ENCODE results near the gene LRRC1.
"Not testable (repeated sequence)": the region's sequence is repeated elsewhere in the genome, so short reads cannot be mapped to it uniquely, and the experiment has no call there.

LRRC1 gene

DNA sequence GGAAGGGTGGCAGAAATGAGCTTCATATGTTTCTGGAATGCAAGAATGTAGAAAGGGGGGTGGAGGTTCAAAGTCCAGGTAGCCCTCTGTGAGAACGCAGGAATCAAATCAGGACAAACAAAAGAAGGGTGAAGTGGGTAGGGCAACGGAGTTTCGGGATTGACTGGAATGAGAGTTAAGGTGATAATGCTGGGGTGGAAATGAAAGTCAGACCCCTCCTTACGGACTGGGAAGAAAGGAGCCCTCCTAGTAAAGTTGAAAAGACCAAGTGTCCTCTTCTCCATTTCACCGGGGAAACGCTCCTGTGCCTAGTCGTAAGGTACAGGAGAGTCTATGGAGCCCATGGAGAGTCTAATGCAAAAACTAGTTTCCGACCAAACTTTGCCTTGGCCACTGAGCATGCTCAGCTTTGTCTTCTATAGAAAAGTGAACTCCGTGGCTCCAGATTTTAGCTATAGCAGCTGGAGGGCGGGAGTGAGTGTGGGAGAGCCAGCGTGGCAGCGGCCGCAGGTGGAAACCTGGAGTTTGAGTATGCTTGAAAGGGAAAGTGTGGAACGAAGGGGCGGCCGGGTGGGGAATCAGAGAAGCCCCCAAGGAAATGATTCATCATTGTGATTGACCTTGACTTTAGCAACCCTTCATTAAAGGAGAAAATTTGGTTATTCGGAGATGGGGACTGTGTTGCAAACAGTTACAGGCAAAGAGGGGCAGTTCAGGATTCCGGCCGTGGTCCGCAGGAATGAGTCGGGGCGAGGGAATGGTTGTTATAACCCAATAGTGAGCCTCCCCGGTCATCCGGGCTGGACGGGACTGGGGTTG lies 1.3 kb upstream of the LRRC1 start:
- DNase-seq = peak; percentile 24 to 40 (median 36)

DNA sequence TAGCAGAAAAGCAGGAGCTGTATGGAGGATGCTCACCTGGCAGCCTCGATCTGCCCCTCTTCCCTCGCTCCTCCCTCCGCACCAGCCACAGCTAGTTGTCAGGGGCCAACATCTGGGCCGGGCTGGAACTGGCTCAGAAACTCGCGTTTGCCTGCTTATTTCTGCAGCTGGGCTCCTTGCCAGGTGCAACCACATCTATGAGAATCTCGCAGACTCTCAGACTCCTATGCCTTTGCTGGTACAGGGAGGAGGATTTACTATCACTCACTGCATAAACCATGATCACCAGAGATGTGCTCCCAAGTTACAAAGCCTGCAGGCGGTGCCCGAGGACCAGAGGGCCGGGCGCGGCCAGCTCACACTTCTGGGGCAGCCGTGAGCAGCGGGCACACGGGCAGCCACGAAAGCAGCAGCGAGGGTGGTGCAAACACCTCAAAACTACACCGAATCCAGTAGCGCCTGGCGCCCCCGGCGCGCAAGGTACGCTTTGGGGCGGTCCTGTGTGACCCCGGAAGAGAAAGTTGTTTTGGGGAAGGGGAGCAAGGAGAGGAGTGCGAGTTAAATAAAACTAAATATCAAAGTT lies 577 bp upstream of the LRRC1 start:
- DNase-seq = peak; percentile 50 to 71 (median 52)

DNA sequence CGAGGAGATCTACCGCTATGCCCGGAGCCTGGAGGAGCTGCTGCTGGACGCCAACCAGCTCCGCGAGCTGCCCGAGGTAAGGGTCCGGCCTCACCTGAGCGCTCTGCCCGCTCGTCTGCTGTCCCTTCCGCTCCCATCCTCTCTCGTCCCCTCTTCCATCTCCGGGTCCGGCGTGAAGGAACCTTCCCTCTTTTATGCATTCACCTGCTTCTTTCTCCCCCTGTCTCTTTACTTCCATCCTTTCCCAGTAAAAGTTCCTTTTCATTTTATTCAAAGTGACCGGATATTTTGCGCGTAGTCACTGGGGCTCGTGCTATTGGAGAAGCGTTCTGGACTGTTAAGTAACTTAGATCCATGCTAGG lies 516 bp downstream of the LRRC1 start:
- DNase-seq = no peak

DNA sequence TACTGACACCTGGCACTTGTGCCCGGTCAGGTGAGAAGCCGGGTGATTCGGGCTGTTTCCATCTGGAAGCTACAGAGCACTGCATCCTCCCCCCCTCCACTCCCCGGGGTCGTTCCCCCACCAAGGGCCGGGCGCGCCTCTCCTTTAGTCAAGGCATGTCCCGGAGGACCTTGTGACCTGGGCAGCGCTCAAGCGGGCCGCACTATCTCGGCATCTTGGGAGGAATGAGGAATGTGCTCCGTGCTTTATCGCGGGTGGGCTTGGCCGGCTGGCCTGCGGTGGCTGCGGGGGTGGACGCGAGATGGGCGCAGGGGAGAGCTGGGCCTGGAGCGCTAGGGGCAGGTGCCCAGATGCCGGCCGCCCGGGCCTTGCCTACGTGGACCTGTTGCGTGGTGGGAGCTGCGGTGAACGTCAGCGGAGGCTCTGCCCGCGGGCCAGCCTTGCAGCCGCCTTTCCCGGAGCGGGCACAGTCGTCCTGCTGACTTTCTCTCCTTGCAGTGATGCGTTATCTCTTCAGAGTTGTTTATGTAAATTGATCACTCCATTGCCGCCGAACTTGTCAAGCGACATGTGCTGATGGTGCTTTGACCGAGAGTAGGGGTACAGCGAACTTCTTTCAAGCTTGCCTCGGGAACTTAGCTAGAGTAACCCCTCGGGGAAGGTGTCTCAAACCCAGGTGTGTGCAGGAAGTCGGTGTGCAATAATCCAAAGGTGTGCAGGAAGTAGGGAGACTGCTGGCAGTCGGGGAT lies 1.1 kb downstream of the LRRC1 start:
- DNase-seq = peak in 1 of 3 donors; percentile 12

DNA sequence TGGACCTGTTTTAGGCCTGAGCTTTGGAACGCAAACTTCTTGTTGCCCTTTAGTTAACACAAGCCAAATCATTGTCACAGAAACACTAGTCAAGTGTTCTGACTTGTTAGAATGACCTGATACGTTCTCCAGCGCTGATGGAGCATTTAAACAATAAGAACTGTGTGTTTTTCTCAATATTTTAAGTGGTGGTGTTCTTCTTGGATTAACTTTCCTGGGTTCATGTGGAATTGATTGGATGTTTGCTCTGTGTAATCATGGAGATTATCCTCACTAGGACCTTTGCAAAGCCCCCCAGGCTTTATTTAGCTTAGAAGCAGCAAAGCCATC lies 1.6 kb downstream of the LRRC1 start:
- DNase-seq = no peak

DNA sequence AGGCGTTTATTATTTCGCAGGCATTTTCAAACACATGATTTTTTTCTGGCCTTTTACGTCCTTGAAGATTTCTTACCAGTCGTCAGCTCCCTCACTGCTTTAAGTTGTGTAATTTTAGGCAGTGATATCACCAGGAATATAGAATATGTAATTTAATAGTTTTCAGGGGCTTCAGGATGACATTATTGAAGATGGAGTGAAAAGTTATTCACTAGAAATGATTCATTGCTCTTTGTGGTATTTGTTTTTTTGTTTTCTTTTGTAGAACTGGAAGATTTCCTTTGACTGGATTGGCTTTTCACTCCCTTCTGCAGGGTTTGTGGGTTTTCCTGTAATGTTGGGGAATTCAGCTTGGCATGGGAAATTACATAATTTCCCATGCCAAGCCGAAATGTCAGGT lies 2.0 kb downstream of the LRRC1 start:
- peak; percentile 27 to 57 (median 55) for DNase-seq

DNA sequence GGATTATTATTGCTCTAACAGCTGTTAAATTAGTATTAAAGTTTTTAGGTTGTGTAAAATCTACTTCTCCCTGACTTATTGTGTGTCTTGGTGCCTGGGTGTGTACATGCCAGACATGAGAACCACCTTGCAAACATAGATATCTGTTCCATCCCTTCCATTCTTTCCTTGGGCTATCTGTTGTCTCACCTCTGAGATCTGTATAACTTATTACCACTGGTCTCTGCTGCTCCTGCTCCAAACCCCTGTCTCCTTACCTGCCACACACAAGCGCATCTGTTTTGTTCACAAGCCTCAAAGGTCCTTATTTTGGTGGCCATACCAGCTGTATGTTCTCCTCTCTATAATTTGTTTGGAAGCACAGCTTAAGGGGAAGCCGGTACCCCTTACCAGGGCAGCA lies 2.5 kb downstream of the LRRC1 start:
- no peak for DNase-seq

DNA sequence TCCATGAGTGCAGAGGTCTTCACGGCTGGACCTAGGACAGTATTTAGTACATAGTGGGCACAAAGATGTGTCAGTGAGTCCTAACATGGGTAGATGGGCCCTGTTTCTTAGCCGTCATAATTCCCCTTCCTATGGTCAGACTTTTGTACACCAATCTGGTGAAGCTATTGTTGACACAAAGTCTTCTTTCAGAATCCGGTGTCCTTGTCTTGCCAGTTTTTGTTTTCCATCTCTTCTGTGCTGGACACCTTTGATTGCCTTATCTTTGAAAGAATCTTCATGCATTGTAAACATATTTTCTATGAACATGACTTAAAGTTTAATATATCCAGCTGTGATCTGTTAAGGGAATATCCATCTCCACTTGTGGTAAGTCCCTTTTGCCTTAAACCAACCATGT lies 4.5 kb downstream of the LRRC1 start:
- no peak for DNase-seq

DNA sequence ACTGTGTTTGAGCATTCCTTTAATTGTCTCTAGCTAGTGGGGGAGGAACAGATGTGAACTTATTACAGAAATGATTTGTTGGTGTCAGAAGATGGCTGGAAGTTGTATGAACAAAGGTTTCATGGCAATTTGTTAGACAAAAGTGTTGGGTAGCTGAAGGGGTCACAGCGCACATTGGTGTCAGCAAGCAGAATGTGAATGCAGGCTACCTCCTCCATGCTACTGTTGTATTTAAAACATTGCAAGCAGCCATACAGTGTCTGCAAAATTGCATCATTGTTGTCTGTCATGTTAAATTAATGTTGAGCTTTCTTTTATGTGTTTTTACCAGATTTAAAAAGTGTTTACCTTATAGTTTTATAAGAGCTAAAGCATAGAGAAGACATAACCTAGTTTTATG lies 6.2 kb downstream of the LRRC1 start:
- no peak for DNase-seq

DNA sequence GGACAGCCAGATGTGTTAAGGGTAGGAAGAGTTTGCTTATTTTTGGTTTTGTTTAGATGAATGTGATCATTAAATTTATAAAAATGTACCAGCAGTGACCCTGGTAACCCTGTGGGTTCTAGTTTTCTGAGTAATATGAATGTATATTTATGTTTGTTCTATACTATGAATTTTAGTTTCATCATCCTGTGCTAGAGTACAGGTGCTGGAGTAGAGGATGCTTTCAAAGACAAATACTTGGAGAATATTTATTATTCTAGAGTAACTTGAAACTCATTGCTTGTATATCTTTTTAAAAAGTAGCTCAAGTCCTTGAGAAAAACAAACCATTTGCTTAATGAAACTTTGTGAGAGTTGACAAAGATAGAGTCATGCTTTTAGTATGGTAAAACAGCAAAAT lies 7.8 kb downstream of the LRRC1 start:
- DNase-seq = no peak

DNA sequence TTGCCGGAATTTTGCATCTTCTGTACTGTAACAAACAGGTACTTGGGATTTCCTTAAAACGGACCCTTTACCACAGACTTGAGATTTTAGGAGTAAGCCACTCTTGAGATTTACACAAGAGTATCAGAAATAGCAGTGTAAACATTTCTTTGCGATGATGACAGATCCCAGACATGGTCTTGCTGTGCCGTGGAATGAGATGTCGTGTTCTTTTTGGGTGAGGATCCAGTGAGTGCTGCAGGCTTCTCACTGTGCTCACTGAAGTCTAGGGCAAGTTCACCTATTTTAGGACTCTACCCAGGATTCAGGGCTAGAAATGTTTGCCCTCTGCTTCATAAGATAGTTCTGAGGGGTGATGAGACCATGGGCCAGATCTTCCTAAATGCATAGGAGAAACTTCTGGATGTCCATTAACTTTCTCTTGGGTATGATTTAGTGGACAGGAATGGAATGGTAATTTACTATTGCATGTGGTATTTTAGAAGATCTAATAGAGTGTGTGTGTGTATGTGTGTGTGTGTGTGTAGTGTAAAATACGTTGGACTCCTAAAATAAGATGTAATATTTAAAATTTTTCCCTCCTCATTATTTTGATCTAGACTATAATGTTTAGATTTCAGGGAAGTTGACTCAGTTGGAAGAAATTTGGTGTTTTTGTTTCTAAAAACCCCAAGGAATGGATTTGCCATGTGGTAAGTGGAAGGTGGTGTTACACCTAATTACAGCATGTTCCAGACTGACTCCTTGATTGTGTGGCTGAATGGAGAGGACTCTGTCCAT lies 8.5 kb downstream of the LRRC1 start:
- no peak for DNase-seq

DNA sequence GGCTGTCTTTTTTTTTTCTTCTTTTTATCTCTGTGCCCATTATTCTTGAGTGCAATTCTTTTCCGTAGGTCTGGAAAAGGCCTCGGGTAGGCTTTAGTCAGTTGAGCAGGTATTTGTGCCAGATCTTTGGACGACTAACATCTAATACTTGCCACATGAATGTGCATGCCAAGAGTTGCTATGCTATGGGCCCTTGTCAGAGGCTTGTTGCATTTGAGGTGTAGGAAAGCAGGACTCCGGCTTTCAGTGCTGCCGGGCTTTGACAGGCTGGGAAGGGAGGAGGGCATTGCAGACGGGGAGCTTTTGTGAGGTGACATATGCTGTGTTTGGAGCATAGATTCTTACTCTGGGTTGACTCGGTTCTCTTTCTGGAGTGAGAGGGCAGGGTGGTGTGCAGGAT lies 10.2 kb downstream of the LRRC1 start:
- DNase-seq = no peak

DNA sequence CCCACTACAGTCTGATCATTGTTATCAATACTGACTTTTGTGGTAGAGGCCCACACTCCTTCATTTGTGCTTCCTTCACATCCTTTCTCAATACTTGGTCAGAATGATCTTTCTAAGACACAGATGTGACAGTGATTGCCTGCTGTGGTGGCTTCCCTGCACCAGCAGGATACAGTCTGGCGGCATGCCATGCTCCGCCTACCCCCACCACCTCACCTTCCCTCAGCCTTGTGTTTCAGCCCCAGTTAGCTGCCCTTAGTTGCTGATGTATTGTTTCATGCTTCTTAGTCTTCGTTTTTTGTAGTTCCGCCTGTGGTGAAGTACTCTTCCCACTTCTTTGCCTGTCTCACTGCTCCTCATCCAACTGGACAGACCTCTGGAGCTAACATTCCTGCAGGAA lies 10.9 kb downstream of the LRRC1 start:
- DNase-seq = no peak

DNA sequence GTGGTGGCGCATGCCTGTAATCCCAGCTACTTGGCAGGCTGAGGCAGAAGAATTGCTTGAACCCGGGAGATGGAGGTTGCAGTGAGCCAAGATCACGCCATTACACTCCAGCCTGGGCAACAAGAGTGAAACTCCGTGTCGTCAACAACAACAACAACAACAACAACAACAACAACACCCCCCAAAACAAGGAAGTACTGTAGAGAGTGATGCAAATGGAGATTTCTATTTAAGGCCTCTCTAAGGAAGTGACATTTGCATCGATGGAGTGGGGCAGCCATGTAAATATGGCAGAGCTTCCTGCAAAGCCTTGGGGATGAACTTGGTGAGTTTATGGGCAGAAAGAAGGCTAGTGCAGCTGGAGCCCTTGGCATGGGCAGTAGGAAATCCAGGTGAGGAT lies 12.8 kb downstream of the LRRC1 start:
- not testable (repeated sequence) for DNase-seq

DNA sequence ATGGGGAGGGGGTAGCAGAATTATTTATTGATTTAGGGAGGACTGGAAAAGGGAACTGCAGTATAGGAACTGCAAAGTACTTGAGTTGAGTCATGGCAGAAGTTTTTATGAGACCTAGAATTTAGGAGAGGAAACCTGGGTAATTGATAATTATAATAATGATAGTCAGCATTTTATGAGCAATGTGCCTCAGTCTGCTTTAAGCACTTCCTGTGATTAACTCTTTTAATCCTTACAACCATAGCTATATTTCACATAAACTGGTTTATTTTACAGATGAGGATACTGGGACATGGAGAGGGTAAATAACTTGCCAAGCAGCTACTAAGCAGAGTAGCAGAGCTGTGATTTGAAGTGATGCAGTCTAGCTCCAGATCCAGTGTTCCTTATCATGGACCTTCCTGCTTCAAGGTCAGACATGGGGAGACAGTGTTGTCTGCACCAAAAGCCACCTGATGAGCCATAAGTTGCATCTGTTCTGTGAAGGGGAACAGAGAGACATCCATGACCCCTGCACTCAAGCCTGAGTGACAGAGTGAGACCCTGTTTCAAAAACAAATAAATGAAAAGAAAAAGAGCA lies 13.6 kb downstream of the LRRC1 start:
- DNase-seq = no peak

DNA sequence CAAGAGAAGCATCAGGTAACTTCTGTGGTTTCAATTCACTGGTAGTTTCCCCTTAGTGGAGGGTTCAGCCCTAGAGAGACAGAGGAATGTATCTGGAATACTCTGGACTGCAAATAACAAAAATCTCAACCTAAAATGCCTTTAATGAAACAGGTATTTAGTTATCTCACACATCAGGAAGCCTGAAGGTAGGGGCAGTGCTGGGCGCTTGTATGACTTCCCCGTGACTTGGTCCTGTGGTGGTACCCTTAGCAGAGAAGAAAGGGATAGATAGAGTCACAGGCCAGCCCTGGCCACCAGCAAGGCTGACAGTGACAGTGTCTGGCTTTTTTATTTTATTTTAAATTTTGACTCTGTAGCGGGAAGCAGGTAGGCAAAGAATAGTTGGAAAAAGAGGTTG lies 14.9 kb downstream of the LRRC1 start:
- DNase-seq = no peak

DNA sequence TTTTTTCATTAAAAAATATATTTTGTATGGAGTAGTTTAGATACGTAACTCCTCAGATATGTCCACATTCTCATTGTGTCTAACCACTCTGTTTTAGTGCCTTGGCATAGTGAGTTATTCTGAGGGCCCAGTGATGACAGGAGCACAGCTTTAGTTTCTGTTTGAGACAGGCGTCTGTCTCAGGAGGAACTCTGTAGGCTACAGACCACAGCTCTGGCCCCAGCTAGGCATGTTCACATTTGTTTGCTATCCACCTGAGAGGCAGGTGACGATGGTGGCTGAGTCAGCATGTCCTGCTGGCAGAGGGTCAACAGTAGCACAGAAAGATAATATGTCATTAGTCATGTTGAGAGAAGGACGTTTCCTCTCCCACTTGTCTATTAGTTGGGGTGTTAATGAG lies 16.3 kb downstream of the LRRC1 start:
- DNase-seq = no peak

DNA sequence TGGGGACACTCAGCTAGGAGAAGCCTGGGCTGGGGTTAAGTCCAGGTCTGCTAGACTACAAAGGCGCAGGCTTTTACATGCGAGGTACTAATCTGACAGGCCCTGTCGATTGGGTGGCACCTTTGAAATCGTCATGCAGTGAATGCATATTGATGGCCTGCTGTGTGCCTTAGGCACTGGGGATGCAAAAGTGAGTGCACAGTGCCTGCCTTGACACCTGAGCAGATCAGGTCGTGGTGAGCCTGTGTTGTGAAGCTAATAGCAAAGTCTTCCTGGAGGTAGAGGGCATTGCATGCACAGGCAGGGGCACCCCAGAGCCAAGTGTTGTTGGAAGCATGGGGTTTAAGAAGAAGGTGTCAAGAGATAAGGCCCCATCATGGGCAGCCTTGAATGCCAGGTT lies 16.9 kb downstream of the LRRC1 start:
- no peak for DNase-seq

DNA sequence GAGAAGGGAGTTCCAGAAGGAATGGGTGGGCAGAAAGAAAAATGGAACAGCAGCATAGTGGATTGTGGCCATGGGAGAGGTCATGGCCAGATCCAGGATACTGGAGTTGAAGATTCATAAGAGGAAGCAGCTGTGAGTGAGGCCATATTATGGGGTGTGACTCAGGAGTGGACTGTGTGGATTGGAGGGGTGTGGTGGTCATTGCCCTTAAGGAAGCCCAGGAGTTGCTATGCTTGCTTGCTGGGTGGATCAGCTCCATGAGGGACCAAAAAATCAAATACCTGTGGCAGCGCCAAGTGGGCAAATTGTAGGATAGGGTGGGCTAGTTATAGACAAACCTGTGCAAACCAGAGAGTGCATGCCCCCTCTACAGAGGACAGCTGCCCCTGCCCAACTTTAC lies 18.3 kb downstream of the LRRC1 start:
- peak in 1 of 3 donors; percentile 10 for DNase-seq

DNA sequence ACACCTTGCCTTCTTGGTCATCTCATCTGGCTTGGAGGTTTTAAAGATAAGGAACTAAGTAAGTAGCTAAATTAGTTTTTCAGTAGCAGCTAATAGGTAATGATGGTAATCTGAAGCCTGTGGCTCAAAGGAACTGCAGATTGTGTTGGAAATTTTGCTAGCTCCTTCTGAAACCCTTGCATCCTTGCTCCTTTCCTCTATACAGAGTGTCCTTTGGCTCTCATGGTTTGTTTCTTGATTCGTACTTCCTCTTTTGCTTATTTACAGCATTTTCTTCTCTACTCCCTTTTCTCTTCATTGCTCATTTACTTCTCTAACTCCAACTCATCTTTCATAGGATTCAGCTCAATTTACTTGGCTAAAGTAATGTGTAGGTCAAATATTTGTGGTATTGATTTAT lies 19.0 kb downstream of the LRRC1 start:
- DNase-seq = peak in 1 of 3 donors; percentile 7

DNA sequence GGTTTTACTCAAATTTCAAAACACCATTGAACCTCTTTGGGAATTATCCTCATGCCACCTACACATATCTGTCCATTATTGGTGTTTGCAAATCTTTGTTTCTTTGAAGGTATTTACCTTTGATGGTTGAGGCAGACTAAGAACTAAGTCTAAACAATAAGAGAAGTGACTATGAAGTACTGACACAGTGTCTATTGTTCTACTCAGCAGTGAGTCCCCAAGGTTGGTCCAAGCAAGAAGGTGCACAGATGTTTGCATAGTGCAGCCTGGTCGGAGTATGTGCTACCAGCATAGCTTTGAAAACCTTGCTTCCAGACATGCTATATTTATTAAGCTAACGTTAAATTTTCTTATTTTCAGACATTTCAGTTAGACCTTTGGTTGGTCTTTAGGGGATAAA lies 19.5 kb downstream of the LRRC1 start:
- no peak for DNase-seq

DNA sequence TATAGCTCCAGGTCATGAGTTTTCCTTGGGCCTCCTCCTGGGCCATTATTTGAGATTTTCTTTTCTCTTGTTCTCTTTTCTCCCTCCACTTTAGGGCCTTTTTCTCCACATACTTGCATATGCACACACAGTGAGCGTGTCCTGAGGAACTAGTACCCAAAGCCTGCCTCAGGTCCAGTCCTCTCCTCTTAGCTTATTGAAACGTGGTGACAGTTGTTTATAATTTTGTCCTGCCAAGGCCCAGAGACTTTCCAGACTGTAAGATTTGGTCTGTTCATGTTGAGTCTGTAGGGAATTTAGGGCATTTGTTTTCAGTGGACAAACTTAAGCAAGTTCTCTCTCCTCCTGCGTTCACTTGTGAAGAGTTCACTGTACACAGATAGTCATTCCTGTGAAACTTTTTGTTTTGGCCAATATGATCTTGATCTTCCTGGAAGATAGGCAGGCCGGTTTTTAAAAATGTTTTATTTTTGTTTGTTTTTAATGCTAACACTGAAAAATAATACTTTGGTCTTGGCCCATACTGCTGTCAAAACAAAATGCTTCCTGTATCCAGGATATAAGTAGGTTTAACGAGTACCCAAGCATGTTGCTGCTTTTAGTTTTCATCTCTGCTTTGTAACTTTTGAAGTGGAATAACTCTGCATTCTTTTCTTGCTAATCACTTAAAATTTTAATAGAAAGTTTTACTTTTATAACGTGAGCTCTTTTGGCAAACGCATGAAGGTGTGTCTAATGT lies 20.7 kb downstream of the LRRC1 start:
- DNase-seq = no peak

Data from suppressor macrophage treated with lipopolysaccharide for 1 hour (primary cell).